Osteocyte (in vitro differentiated cells): Measurements from ENCODE around the gene AFAP1. TPM values are rescaled to one million over a fixed set of nuclear protein-coding genes. Genes with fewer than 3 reads are reported as not detected.

Source experiments
- DNase-seq: peaks from one replicate; pipeline ENCODE4 v3.0.0; 2021; ENCODE audit warnings: mixed read lengths; ENCODE audit not compliant: unreplicated experiment; ENCODE audit errors: extremely low spot score
- H3K27ac Mint-ChIP-seq: one replicate; pipeline ENCODE4 v1.8.0; 2021; ENCODE audit warnings: mild to moderate bottlenecking, mixed read lengths; ENCODE audit not compliant: unreplicated experiment
- H3K27me3 Mint-ChIP-seq: one replicate; pipeline ENCODE4 v1.8.0; 2021; ENCODE audit warnings: mixed read lengths; ENCODE audit not compliant: unreplicated experiment
- H3K36me3 Mint-ChIP-seq: one replicate; pipeline ENCODE4 v1.8.0; 2021; ENCODE audit warnings: mixed read lengths; ENCODE audit not compliant: unreplicated experiment
- H3K4me1 Mint-ChIP-seq: one replicate; pipeline ENCODE4 v1.8.0; 2021; ENCODE audit warnings: mixed read lengths; ENCODE audit not compliant: unreplicated experiment
- H3K4me3 Mint-ChIP-seq: one replicate; pipeline ENCODE4 v1.8.0; 2021; ENCODE audit warnings: mild to moderate bottlenecking, moderate library complexity, mixed read lengths; ENCODE audit not compliant: unreplicated experiment
- H3K9me3 Mint-ChIP-seq: one replicate; pipeline ENCODE4 v1.8.0; 2021; ENCODE audit warnings: mixed read lengths; ENCODE audit not compliant: unreplicated experiment
- CTCF ChIP-seq: fragments of 200-600 bp; sonication (generic); IDR thresholded peaks from 2 replicates; pipeline ENCODE4 v1.5.0; 2021; ENCODE audit warnings: antibody characterized with exemption, mild to moderate bottlenecking, moderate library complexity
- total RNA-seq: library from RNA; stranded (reverse); gene quantifications from 2 replicates; pipeline ENCODE4 v1.2.1, GENCODE V29; 2021

AFAP1 gene
- total RNA-seq, 1 donor from 2014 or later, result 66.9 TPM

- Mint-ChIP-seq H3K4me3 (no peak overlapping the region), H3K27me3 (no peaks in the 10 kb centered on the region), H3K9me3 (no peaks in the 10 kb centered on the region), H3K36me3 (peaks cover 34% of the 10 kb centered on the region), H3K27ac (no peak overlapping the region), H3K4me1 (peaks cover 40% of the 10 kb centered on the region)
- no peak for DNase-seq
- no peak for TF ChIP-seq CTCF
These were observed 85.4 kb downstream of the AFAP1 start for GRCh38 chr4:7854216-7854615.

- Mint-ChIP-seq H3K36me3 (peaks cover 40% of the 10 kb centered on the region), H3K27me3 (no peaks in the 10 kb centered on the region), H3K27ac (no peak overlapping the region), H3K4me1 (peaks cover 33% of the 10 kb centered on the region), H3K4me3 (no peak overlapping the region), H3K9me3 (no peaks in the 10 kb centered on the region)
- no peak for DNase-seq
- TF ChIP-seq CTCF, result no peak
These were observed 86.4 kb downstream of the AFAP1 start for GRCh38 chr4:7853271-7853670.

- Mint-ChIP-seq H3K9me3 (no peaks in the 10 kb centered on the region), H3K36me3 (peaks cover 41% of the 10 kb centered on the region), H3K27me3 (no peaks in the 10 kb centered on the region), H3K4me1 (peaks cover 27% of the 10 kb centered on the region), H3K27ac (no peak overlapping the region), H3K4me3 (no peak overlapping the region)
- no peak for TF ChIP-seq CTCF
- no peak for DNase-seq
These were observed 87.0 kb downstream of the AFAP1 start for GRCh38 chr4:7852568-7853185.

- peak; percentile 7 for TF ChIP-seq CTCF
- no peaks in the 10 kb centered on the region for H3K9me3 Mint-ChIP-seq
- no peak for DNase-seq
- no peak overlapping the region for H3K27ac Mint-ChIP-seq
- H3K36me3 Mint-ChIP-seq, result peaks cover 47% of the 10 kb centered on the region
- H3K4me3 Mint-ChIP-seq, result no peak overlapping the region
- H3K4me1 Mint-ChIP-seq, result peaks cover 14% of the 10 kb centered on the region
- no peaks in the 10 kb centered on the region for H3K27me3 Mint-ChIP-seq
These were observed 89.2 kb downstream of the AFAP1 start for GRCh38 chr4:7850489-7850888.

- Mint-ChIP-seq H3K27me3 (no peaks in the 10 kb centered on the region), H3K27ac (peak overlapping the region; percentile 60)
These were observed 92.5 kb downstream of the AFAP1 start for GRCh38 chr4:7847206-7847605.

More at GRCh38 chr4:7847206-7847605, 92.5 kb downstream of the AFAP1 start:
- peaks cover 32% of the 10 kb centered on the region for H3K36me3 Mint-ChIP-seq
- DNase-seq, result no peak
- H3K4me1 Mint-ChIP-seq, result peaks cover 37% of the 10 kb centered on the region
- TF ChIP-seq CTCF, result no peak
- no peak overlapping the region for H3K4me3 Mint-ChIP-seq
- no peaks in the 10 kb centered on the region for H3K9me3 Mint-ChIP-seq
